ENCODE data around the gene GAD2.
A peak's percentile ranks its signal among the peaks of the same experiment; 100 is the strongest.

The GAD2 gene

GRCh38 chr10:26251925-26252324 is 35.4 kb downstream of the GAD2 start:
- Histone ChIP-seq H3K27ac (ENCODE audit: insufficient read depth, low read depth, low read length, poor library complexity, severe bottlenecking) (no peak overlapping the region), H3K4me1 (ENCODE audit: control insufficient read depth, insufficient read depth, low read length) (no peaks in the 10 kb centered on the region), H3K36me3 (ENCODE audit: control insufficient read depth, insufficient read depth, low read length) (no peaks in the 10 kb centered on the region), H3K9me3 (ENCODE audit: control insufficient read depth, low read length) (no peaks in the 10 kb centered on the region), H3K27me3 (ENCODE audit: control insufficient read depth, insufficient read depth, low read length, poor library complexity, severe bottlenecking) (no peaks in the 10 kb centered on the region), H3K4me3 (ENCODE audit: insufficient read depth, low read depth, low read length) (no peak overlapping the region)
- 93 to 97% methylated on average over 5 to 6 of the region's 6 CpGs for WGBS, 2 experiments

- no peaks in the 10 kb centered on the region for H3K9me3 ChIP-seq (ENCODE audit: control insufficient read depth, low read length)
- no peaks in the 10 kb centered on the region for H3K4me1 ChIP-seq (ENCODE audit: control insufficient read depth, insufficient read depth, low read length)
- H3K36me3 ChIP-seq (ENCODE audit: control insufficient read depth, insufficient read depth, low read length), result no peaks in the 10 kb centered on the region
- no peaks in the 10 kb centered on the region for H3K27me3 ChIP-seq (ENCODE audit: control insufficient read depth, insufficient read depth, low read length, poor library complexity, severe bottlenecking)
- 95 to 96% methylated on average over 7 of the region's 7 CpGs for WGBS, 2 experiments
- H3K27ac ChIP-seq (ENCODE audit: insufficient read depth, low read depth, low read length, poor library complexity, severe bottlenecking), result no peak overlapping the region
- no peak overlapping the region for H3K4me3 ChIP-seq (ENCODE audit: insufficient read depth, low read depth, low read length)
Observed at GRCh38 chr10:26254616-26255015, 38.0 kb downstream of the GAD2 start.

GRCh38 chr10:26259341-26259740 is 42.8 kb downstream of the GAD2 start:
- Histone ChIP-seq H3K4me1 (ENCODE audit: control insufficient read depth, insufficient read depth, low read length) (no peaks in the 10 kb centered on the region), H3K4me3 (ENCODE audit: insufficient read depth, low read depth, low read length) (no peak overlapping the region), H3K9me3 (ENCODE audit: control insufficient read depth, low read length) (no peaks in the 10 kb centered on the region), H3K27ac (ENCODE audit: insufficient read depth, low read depth, low read length, poor library complexity, severe bottlenecking) (no peak overlapping the region), H3K36me3 (ENCODE audit: control insufficient read depth, insufficient read depth, low read length) (no peaks in the 10 kb centered on the region), H3K27me3 (ENCODE audit: control insufficient read depth, insufficient read depth, low read length, poor library complexity, severe bottlenecking) (no peaks in the 10 kb centered on the region)
- WGBS, 2 experiments, result 67 to 100% methylated on average over 1 of the region's 1 CpG

GRCh38 chr10:26269754-26270153 is 53.2 kb downstream of the GAD2 start:
- no peak overlapping the region for H3K27ac ChIP-seq (ENCODE audit: insufficient read depth, low read depth, low read length, poor library complexity, severe bottlenecking)
- H3K36me3 ChIP-seq (ENCODE audit: control insufficient read depth, insufficient read depth, low read length), result no peaks in the 10 kb centered on the region
- H3K4me3 ChIP-seq (ENCODE audit: insufficient read depth, low read depth, low read length), result no peak overlapping the region
- no peaks in the 10 kb centered on the region for H3K4me1 ChIP-seq (ENCODE audit: control insufficient read depth, insufficient read depth, low read length)
- 39 to 42% methylated on average over 8 of the region's 8 CpGs for WGBS, 2 experiments
- H3K9me3 ChIP-seq (ENCODE audit: control insufficient read depth, low read length), result no peaks in the 10 kb centered on the region
- no peaks in the 10 kb centered on the region for H3K27me3 ChIP-seq (ENCODE audit: control insufficient read depth, insufficient read depth, low read length, poor library complexity, severe bottlenecking)

- Histone ChIP-seq H3K4me3 (ENCODE audit: insufficient read depth, low read depth, low read length) (no peak overlapping the region), H3K4me1 (ENCODE audit: control insufficient read depth, insufficient read depth, low read length) (peaks cover 7% of the 10 kb centered on the region), H3K36me3 (ENCODE audit: control insufficient read depth, insufficient read depth, low read length) (no peaks in the 10 kb centered on the region), H3K9me3 (ENCODE audit: control insufficient read depth, low read length) (no peaks in the 10 kb centered on the region), H3K27me3 (ENCODE audit: control insufficient read depth, insufficient read depth, low read length, poor library complexity, severe bottlenecking) (no peaks in the 10 kb centered on the region), H3K27ac (ENCODE audit: insufficient read depth, low read depth, low read length, poor library complexity, severe bottlenecking) (no peak overlapping the region)
- WGBS, 2 experiments, result 93 to 96% methylated on average over 5 of the region's 5 CpGs
Observed at GRCh38 chr10:26274391-26274790, 57.8 kb downstream of the GAD2 start.

GRCh38 chr10:26278295-26278694 is 61.7 kb downstream of the GAD2 start:
- H3K27ac ChIP-seq (ENCODE audit: insufficient read depth, low read depth, low read length, poor library complexity, severe bottlenecking), result no peak overlapping the region
- WGBS, 2 experiments, result 97 to 99% methylated on average over 3 of the region's 3 CpGs
- H3K4me3 ChIP-seq (ENCODE audit: insufficient read depth, low read depth, low read length), result no peak overlapping the region
- H3K9me3 ChIP-seq (ENCODE audit: control insufficient read depth, low read length), result no peaks in the 10 kb centered on the region
- H3K36me3 ChIP-seq (ENCODE audit: control insufficient read depth, insufficient read depth, low read length), result no peaks in the 10 kb centered on the region
- H3K4me1 ChIP-seq (ENCODE audit: control insufficient read depth, insufficient read depth, low read length), result peaks cover 11% of the 10 kb centered on the region
- no peaks in the 10 kb centered on the region for H3K27me3 ChIP-seq (ENCODE audit: control insufficient read depth, insufficient read depth, low read length, poor library complexity, severe bottlenecking)

GRCh38 chr10:26290236-26290635 is 73.7 kb downstream of the GAD2 start:
- Histone ChIP-seq H3K27me3 (ENCODE audit: control insufficient read depth, insufficient read depth, low read length, poor library complexity, severe bottlenecking) (no peaks in the 10 kb centered on the region), H3K4me3 (ENCODE audit: insufficient read depth, low read depth, low read length) (no peak overlapping the region), H3K36me3 (ENCODE audit: control insufficient read depth, insufficient read depth, low read length) (no peaks in the 10 kb centered on the region), H3K4me1 (ENCODE audit: control insufficient read depth, insufficient read depth, low read length) (peaks cover 10% of the 10 kb centered on the region), H3K27ac (ENCODE audit: insufficient read depth, low read depth, low read length, poor library complexity, severe bottlenecking) (no peak overlapping the region), H3K9me3 (ENCODE audit: control insufficient read depth, low read length) (no peaks in the 10 kb centered on the region)
- 94 to 96% methylated on average over 4 of the region's 4 CpGs for WGBS, 2 experiments

- Histone ChIP-seq H3K9me3 (ENCODE audit: control insufficient read depth, low read length) (no peaks in the 10 kb centered on the region), H3K27me3 (ENCODE audit: control insufficient read depth, insufficient read depth, low read length, poor library complexity, severe bottlenecking) (no peaks in the 10 kb centered on the region), H3K4me3 (ENCODE audit: insufficient read depth, low read depth, low read length) (no peak overlapping the region), H3K36me3 (ENCODE audit: control insufficient read depth, insufficient read depth, low read length) (no peaks in the 10 kb centered on the region), H3K4me1 (ENCODE audit: control insufficient read depth, insufficient read depth, low read length) (peaks cover 10% of the 10 kb centered on the region), H3K27ac (ENCODE audit: insufficient read depth, low read depth, low read length, poor library complexity, severe bottlenecking) (peak overlapping the region; percentile 26)
- 50% methylated on average over 12 to 13 of the region's 13 CpGs for WGBS, 2 experiments
Observed at GRCh38 chr10:26291721-26292480, 75.3 kb downstream of the GAD2 start.

GRCh38 chr10:26296360-26296759 is 79.8 kb downstream of the GAD2 start:
- peaks cover 8% of the 10 kb centered on the region for H3K4me1 ChIP-seq (ENCODE audit: control insufficient read depth, insufficient read depth, low read length)
- H3K9me3 ChIP-seq (ENCODE audit: control insufficient read depth, low read length), result no peaks in the 10 kb centered on the region
- no peak overlapping the region for H3K27ac ChIP-seq (ENCODE audit: insufficient read depth, low read depth, low read length, poor library complexity, severe bottlenecking)
- H3K27me3 ChIP-seq (ENCODE audit: control insufficient read depth, insufficient read depth, low read length, poor library complexity, severe bottlenecking), result no peaks in the 10 kb centered on the region
- 90 to 96% methylated on average over 3 of the region's 3 CpGs for WGBS, 2 experiments
- no peaks in the 10 kb centered on the region for H3K36me3 ChIP-seq (ENCODE audit: control insufficient read depth, insufficient read depth, low read length)
- no peak overlapping the region for H3K4me3 ChIP-seq (ENCODE audit: insufficient read depth, low read depth, low read length)

GRCh38 chr10:26300001-26300400 is 83.4 kb downstream of the GAD2 start:
- Histone ChIP-seq H3K27me3 (ENCODE audit: control insufficient read depth, insufficient read depth, low read length, poor library complexity, severe bottlenecking) (no peaks in the 10 kb centered on the region), H3K9me3 (ENCODE audit: control insufficient read depth, low read length) (no peaks in the 10 kb centered on the region), H3K36me3 (ENCODE audit: control insufficient read depth, insufficient read depth, low read length) (no peaks in the 10 kb centered on the region), H3K4me3 (ENCODE audit: insufficient read depth, low read depth, low read length) (no peak overlapping the region), H3K4me1 (ENCODE audit: control insufficient read depth, insufficient read depth, low read length) (no peaks in the 10 kb centered on the region), H3K27ac (ENCODE audit: insufficient read depth, low read depth, low read length, poor library complexity, severe bottlenecking) (no peak overlapping the region)
- WGBS, 2 experiments, result 93 to 100% methylated on average over 1 to 2 of the region's 2 CpGs

GRCh38 chr10:26303366-26303765 is 86.8 kb downstream of the GAD2 start:
- Histone ChIP-seq H3K9me3 (ENCODE audit: control insufficient read depth, low read length) (no peaks in the 10 kb centered on the region), H3K4me1 (ENCODE audit: control insufficient read depth, insufficient read depth, low read length) (no peaks in the 10 kb centered on the region), H3K4me3 (ENCODE audit: insufficient read depth, low read depth, low read length) (no peak overlapping the region), H3K36me3 (ENCODE audit: control insufficient read depth, insufficient read depth, low read length) (no peaks in the 10 kb centered on the region), H3K27ac (ENCODE audit: insufficient read depth, low read depth, low read length, poor library complexity, severe bottlenecking) (no peak overlapping the region), H3K27me3 (ENCODE audit: control insufficient read depth, insufficient read depth, low read length, poor library complexity, severe bottlenecking) (no peaks in the 10 kb centered on the region)
